ENCODE measurements around the gene TPI1.
"Not testable (repeated sequence)": the region's sequence is repeated elsewhere in the genome, so short reads cannot be mapped to it uniquely, and the experiment has no call there.

DNA sequence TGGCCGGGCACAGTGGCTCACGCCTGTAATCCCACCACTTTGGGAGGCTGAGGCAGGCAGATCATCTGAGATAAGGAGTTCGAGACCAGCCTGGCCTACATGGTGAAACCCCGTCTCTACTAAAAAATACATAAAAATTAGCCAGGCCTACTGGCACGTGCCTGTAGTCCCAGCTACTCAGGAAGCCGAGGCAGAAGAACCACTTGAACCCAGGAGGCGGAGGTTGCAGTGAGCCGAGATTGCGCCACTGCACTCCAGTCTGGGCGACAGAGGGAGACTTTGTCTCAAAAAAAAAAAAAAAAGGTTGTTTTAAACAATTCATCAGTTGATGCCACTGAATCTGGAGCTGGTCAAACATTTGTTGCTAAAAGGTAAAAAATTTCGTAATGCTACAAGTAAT is 12.5 kb downstream of the TPI1 start:
- TF ChIP-seq EZH2 (IDR thresholded peaks at IDR 0.05); POLR2AphosphoS5 (IDR thresholded peaks at IDR 0.05; ENCODE audit: borderline replicate concordance, low read depth, low read length); FOXP2 (optimal IDR thresholded peaks at IDR 0.05; ENCODE audit: control extremely low read depth, extremely low read length, insufficient read depth): not testable (repeated sequence)

All from SK-N-MC (cell line).